WERI-Rb-1 (cell line): ENCODE results near the gene IL21R.

ENCODE experiments used
- DNase-seq: peaks from one replicate; pipeline ENCODE4 v3.0.0-alpha.2; 2020
- H3K27ac ChIP-seq: fragments of 250-450 bp; sonication (Bioruptor Pico); 2 replicates; pipeline ENCODE4 v1.5.1; 2020; ENCODE audit warnings: mild to moderate bottlenecking, moderate library complexity
- H3K27me3 ChIP-seq: fragments of 250-450 bp; sonication (Bioruptor Pico); 2 replicates; pipeline ENCODE4 v1.5.1; 2021; ENCODE audit warnings: mild to moderate bottlenecking, low read depth, moderate library complexity; ENCODE audit not compliant: insufficient read depth, severe bottlenecking
- H3K36me3 ChIP-seq: fragments of 250-450 bp; sonication (Bioruptor Pico); 2 replicates; pipeline ENCODE4 v1.5.1; 2020; ENCODE audit warnings: mild to moderate bottlenecking, moderate library complexity
- H3K4me3 ChIP-seq: 2 replicates; pipeline ENCODE4 v1.5.1; 2011; ENCODE audit warnings: low read depth, mild to moderate bottlenecking, control low read depth, low read length
- H3K9me3 ChIP-seq: fragments of 250-450 bp; sonication (Bioruptor Pico); 2 replicates; pipeline ENCODE4 v1.5.1; 2021; ENCODE audit warnings: mild to moderate bottlenecking, moderate library complexity; ENCODE audit not compliant: severe bottlenecking
- CTCF ChIP-seq: IDR thresholded peaks from 2 replicates; pipeline ENCODE4 v1.5.1; 2011; ENCODE audit warnings: low read depth, mild to moderate bottlenecking, control low read depth, inconsistent platforms, low read length

The IL21R gene

GRCh38 chr16:27482397-27483087, 80.6 kb downstream of the IL21R start:
- H3K36me3 ChIP-seq = peaks cover 93% of the 10 kb centered on the region

GRCh38 chr16:27483088-27483437, 81.1 kb downstream of the IL21R start:
- TF ChIP-seq CTCF = no peak
- Histone ChIP-seq H3K4me3 (no peak overlapping the region), H3K27ac (no peak overlapping the region), H3K27me3 (no peaks in the 10 kb centered on the region), H3K9me3 (no peaks in the 10 kb centered on the region), H3K36me3 (peaks cover 93% of the 10 kb centered on the region)
- DNase-seq = no peak

More at GRCh38 chr16:27482397-27483087, 80.6 kb downstream of the IL21R start:
- H3K9me3 ChIP-seq = no peaks in the 10 kb centered on the region
- TF ChIP-seq CTCF = no peak
- H3K27ac ChIP-seq = no peak overlapping the region
- no peak overlapping the region for H3K4me3 ChIP-seq
- no peak for DNase-seq
- no peaks in the 10 kb centered on the region for H3K27me3 ChIP-seq

- Histone ChIP-seq H3K9me3 (no peaks in the 10 kb centered on the region), H3K27me3 (no peaks in the 10 kb centered on the region), H3K36me3 (peaks cover 93% of the 10 kb centered on the region), H3K4me3 (no peak overlapping the region), H3K27ac (no peak overlapping the region)
- no peak for TF ChIP-seq CTCF
- DNase-seq = no peak
Observed at GRCh38 chr16:27483624-27484023, 81.7 kb downstream of the IL21R start.

- no peak for TF ChIP-seq CTCF
- Histone ChIP-seq H3K9me3 (no peaks in the 10 kb centered on the region), H3K27ac (no peak overlapping the region), H3K4me3 (no peak overlapping the region), H3K27me3 (no peaks in the 10 kb centered on the region), H3K36me3 (peaks cover 98% of the 10 kb centered on the region)
- DNase-seq = no peak
Observed at GRCh38 chr16:27485126-27485525, 83.2 kb downstream of the IL21R start.

- Histone ChIP-seq H3K36me3 (peaks cover 98% of the 10 kb centered on the region), H3K9me3 (no peaks in the 10 kb centered on the region), H3K27ac (no peak overlapping the region), H3K4me3 (no peak overlapping the region), H3K27me3 (no peaks in the 10 kb centered on the region)
- DNase-seq = no peak
- TF ChIP-seq CTCF = no peak
Observed at GRCh38 chr16:27485811-27486210, 83.8 kb downstream of the IL21R start.

- peaks cover 98% of the 10 kb centered on the region for H3K36me3 ChIP-seq
- no peaks in the 10 kb centered on the region for H3K27me3 ChIP-seq
- H3K4me3 ChIP-seq = no peak overlapping the region
- H3K27ac ChIP-seq = no peak overlapping the region
- TF ChIP-seq CTCF = no peak
- DNase-seq = no peak
- H3K9me3 ChIP-seq = no peaks in the 10 kb centered on the region
Observed at GRCh38 chr16:27486344-27486743, 84.4 kb downstream of the IL21R start.
